ENCODE measurements around the gene NRG3. TPM values are rescaled to one million over a fixed set of nuclear protein-coding genes. Genes with fewer than 3 reads are reported as not detected.

Gene NRG3
- total and polyA plus RNA-seq, 2 of the 8 experiments (the other 6 are each of a cell fraction or from before 2014, with no cell fraction given) = 4.2 to 5.0 TPM

DNA sequence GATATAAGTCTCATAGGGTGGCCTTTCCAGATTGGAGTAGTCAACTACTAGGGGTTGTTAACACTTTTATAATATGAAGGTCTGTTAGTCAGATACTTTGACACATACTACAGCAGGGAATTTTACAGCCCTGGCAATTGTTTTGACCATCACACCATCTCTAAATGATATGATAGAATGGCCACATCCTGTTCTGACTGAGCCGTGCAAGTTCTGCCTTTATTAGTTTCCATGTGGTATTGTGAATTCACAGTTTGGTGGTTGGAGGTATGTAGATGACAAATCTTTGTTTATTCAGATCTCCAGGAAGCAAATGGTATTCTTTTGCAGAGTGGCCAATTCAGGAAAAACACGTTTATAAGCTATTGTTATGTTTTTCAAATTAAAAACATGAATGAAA, 83.0 kb downstream of the NRG3 start:
- H4K8ac ChIP-seq (ENCODE audit: extremely low read depth, insufficient read depth, low read length) = no peak overlapping the region
- no peaks in the 10 kb centered on the region for H3K9me3 ChIP-seq (ENCODE audit: insufficient read depth in 2 of 2, low read depth in 1 of 2, low read length in 1 of 2)
- CTCF ChIA-PET (ENCODE audit: partially characterized antibody) = interaction anchor here (0.6 to 1.4 kb wide), 2 partner anchors 14 to 206 kb away, joined by 3 to 4 read pairs; no protein-coding TSS in a partner anchor
- H3K23ac ChIP-seq (ENCODE audit: insufficient read length) = no peak overlapping the region
- no peak overlapping the region for H3K9ac ChIP-seq (replicated peaks in 1 of 4; ENCODE audit: extremely low read depth in 1 of 4, low read depth in 3 of 4, low read length in 3 of 4)
- no peak overlapping the region for H2BK20ac ChIP-seq (ENCODE audit: low read length)
- H3K14ac ChIP-seq (ENCODE audit: insufficient read length) = no peak overlapping the region
- no peaks in the 10 kb centered on the region for H4K20me1 ChIP-seq (replicated peaks in 1 of 2; ENCODE audit: control insufficient read depth in 1 of 2, insufficient read depth in 2 of 2, low read length in 2 of 2)
- H3K79me2 ChIP-seq (ENCODE audit: control insufficient read depth in 1 of 2, insufficient read depth in 2 of 2, low read length in 2 of 2) = no peaks in the 10 kb centered on the region
- FAIRE-seq (peak; percentile 13), DNase-seq (ENCODE audit: low read depth in 1 of 2, low spot score in 2 of 2) (no peak)
- H3K36me3 ChIP-seq (ENCODE audit: control insufficient read depth in 2 of 4, insufficient read depth in 4 of 4, low read length in 3 of 4) = no peaks in the 10 kb centered on the region
- H3K79me1 ChIP-seq (ENCODE audit: low read depth, low read length) = no peaks in the 10 kb centered on the region
- H2AFZ ChIP-seq (ENCODE audit: low read length) = no peak overlapping the region
- TF ChIP-seq CREB1 (IDR thresholded peaks at IDR 0.05) = no peak
- no peak for TF ChIP-seq KDM4A (IDR thresholded peaks at IDR 0.05; ENCODE audit: low read depth, low read length, severe bottlenecking)
- TF ChIP-seq SAP30 (IDR thresholded peaks at IDR 0.05; ENCODE audit: insufficient read depth, insufficient replicate concordance, low read length) = no peak
- TF ChIP-seq YY1 (IDR thresholded peaks at IDR 0.05; ENCODE audit: low read depth, low read length) = no peak
- TF ChIP-seq JUN (IDR thresholded peaks at IDR 0.05; ENCODE audit: low read depth, low read length) = no peak
- no peak for TF ChIP-seq BCL11A (IDR thresholded peaks at IDR 0.05; ENCODE audit: low read depth in 2 of 2, low read length in 2 of 2)
- TF ChIP-seq CHD2 (IDR thresholded peaks at IDR 0.05; ENCODE audit: low read length) = no peak
- TF ChIP-seq, protein P1, sequence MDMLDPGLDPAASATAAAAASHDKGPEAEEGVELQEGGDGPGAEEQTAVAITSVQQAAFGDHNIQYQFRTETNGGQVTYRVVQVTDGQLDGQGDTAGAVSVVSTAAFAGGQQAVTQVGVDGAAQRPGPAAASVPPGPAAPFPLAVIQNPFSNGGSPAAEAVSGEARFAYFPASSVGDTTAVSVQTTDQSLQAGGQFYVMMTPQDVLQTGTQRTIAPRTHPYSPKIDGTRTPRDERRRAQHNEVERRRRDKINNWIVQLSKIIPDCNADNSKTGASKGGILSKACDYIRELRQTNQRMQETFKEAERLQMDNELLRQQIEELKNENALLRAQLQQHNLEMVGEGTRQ (IDR thresholded peaks at IDR 0.05; ENCODE audit: low read length) = no peak
- TF ChIP-seq SIN3A (conservative IDR thresholded peaks at IDR 0.05 in 1 of 2, IDR thresholded peaks at IDR 0.05 in 1 of 2; ENCODE audit: low read depth in 1 of 2, low read length in 2 of 2) = no peak
- TF ChIP-seq EZH2 (IDR thresholded peaks at IDR 0.05; ENCODE audit: low read depth, low read length, severe bottlenecking) = no peak
- TF ChIP-seq RAD21 (IDR thresholded peaks at IDR 0.05 in 1 of 2, conservative IDR thresholded peaks at IDR 0.05 in 1 of 2; ENCODE audit: low read depth in 2 of 2, low read length in 2 of 2) = no peak
- TF ChIP-seq JUND (IDR thresholded peaks at IDR 0.05; ENCODE audit: low read length) = no peak
- POLR2A ChIA-PET (ENCODE audit: partially characterized antibody) = no interaction called here
- no peak overlapping the region for H3K56ac ChIP-seq (replicated peaks; ENCODE audit: insufficient read length, low read depth, low read length)
- H2AK5ac ChIP-seq (ENCODE audit: low read depth, low read length) = no peak overlapping the region
- no peak overlapping the region for H3K4me2 ChIP-seq (ENCODE audit: insufficient read depth in 1 of 2, low read depth in 2 of 2, low read length in 2 of 2)
- no peak overlapping the region for H3K4me3 ChIP-seq (ENCODE audit: extremely low read depth in 1 of 4, insufficient read depth in 2 of 4, low read depth in 3 of 4, low read length in 4 of 4)
- WGBS, 2 experiments (ENCODE audit: extremely low coverage in 1 of 2, insufficient coverage in 1 of 2, insufficient read length in 1 of 2, insufficient replicate concordance in 2 of 2, low coverage in 1 of 2, low lambda C conversion rate in 2 of 2, missing lambda C conversion rate in 1 of 2) = 65% methylated on average over 2 of the region's 2 CpGs; no CpG with 5 or more reads in 1 of the 2 experiments
- no peak overlapping the region for H2BK12ac ChIP-seq (ENCODE audit: low read depth, low read length)
- H3K27me3 ChIP-seq (replicated peaks in 1 of 4; ENCODE audit: control insufficient read depth in 3 of 4, extremely low read depth in 1 of 4, insufficient read depth in 3 of 4, low read length in 3 of 4) = no peaks in the 10 kb centered on the region
- H3K4ac ChIP-seq (replicated peaks; ENCODE audit: insufficient read length, low read depth, low read length) = no peak overlapping the region
- H3K4me1 ChIP-seq (replicated peaks in 1 of 4; ENCODE audit: control insufficient read depth in 3 of 4, insufficient read depth in 4 of 4, low read length in 3 of 4) = peaks cover 0 to 2% (median 0%) of the 10 kb centered on the region in 4 experiments; a peak in 1 of 7 replicates
- H4K91ac ChIP-seq (replicated peaks; ENCODE audit: insufficient read length, low read length) = no peak overlapping the region
- H3K23me2 ChIP-seq (ENCODE audit: low read depth, low read length) = no peaks in the 10 kb centered on the region
- H3K18ac ChIP-seq (ENCODE audit: extremely low read depth, low read length) = no peak overlapping the region
- H2BK15ac ChIP-seq (ENCODE audit: low read length) = no peak overlapping the region
- no peak overlapping the region for H2BK5ac ChIP-seq (ENCODE audit: low read depth, low read length)
- no peak overlapping the region for H4K5ac ChIP-seq (ENCODE audit: insufficient read length, low read depth, low read length)
- no peak overlapping the region for H2BK120ac ChIP-seq (replicated peaks; ENCODE audit: low read depth, low read length)
- H3K27ac ChIP-seq (ENCODE audit: low read depth, low read length) = no peak overlapping the region
